ENCODE data around the gene IGFL4.

DNA sequence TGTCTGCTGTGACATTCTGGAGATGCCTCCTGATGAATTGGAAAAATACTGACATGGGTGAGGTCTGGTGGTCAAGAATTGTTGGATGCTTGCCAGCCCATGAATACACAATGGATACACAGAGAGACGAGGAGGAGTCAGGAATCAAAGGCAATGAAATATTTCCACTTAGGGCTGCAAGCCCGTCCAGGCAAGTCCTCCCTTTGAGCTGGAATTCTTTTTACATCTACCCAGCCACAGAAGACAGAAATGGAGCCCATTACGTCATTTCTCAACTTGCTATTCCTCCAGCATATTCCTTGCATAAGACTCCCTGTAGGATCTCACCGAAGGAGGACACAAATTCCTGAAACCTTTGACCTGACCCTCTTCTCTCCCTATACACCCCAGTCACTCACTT is 15.7 kb upstream of the IGFL4 start:
- TF ChIP-seq POLR2AphosphoS5 (IDR thresholded peaks at IDR 0.05) (no peak), POLR2A (IDR thresholded peaks at IDR 0.05) (no peak)
- TF ChIP-seq, protein P1, sequence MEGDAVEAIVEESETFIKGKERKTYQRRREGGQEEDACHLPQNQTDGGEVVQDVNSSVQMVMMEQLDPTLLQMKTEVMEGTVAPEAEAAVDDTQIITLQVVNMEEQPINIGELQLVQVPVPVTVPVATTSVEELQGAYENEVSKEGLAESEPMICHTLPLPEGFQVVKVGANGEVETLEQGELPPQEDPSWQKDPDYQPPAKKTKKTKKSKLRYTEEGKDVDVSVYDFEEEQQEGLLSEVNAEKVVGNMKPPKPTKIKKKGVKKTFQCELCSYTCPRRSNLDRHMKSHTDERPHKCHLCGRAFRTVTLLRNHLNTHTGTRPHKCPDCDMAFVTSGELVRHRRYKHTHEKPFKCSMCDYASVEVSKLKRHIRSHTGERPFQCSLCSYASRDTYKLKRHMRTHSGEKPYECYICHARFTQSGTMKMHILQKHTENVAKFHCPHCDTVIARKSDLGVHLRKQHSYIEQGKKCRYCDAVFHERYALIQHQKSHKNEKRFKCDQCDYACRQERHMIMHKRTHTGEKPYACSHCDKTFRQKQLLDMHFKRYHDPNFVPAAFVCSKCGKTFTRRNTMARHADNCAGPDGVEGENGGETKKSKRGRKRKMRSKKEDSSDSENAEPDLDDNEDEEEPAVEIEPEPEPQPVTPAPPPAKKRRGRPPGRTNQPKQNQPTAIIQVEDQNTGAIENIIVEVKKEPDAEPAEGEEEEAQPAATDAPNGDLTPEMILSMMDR (IDR thresholded peaks at IDR 0.05) = no peak
